Smooth muscle cell of the brain vasculature (primary cell): ENCODE results near the gene FJX1.
"Not testable (repeated sequence)": the region's sequence is repeated elsewhere in the genome, so short reads cannot be mapped to it uniquely, and the experiment has no call there.

Experiments used
- DNase-seq: peaks from one replicate; pipeline ENCODE4 v3.0.0-alpha.2; 2012; ENCODE audit warnings: low read depth, low spot score

The FJX1 gene

GRCh38 chr11:35667257-35667656 lies 49.0 kb downstream of the FJX1 start:
- DNase-seq, result no peak

- DNase-seq, result not testable (repeated sequence)
These were observed 50.1 kb downstream of the FJX1 start for GRCh38 chr11:35668350-35668749.
